DOHH2 (cell line): ENCODE results near the gene PDE7B.

Source experiments
- H3F3A ChIP-seq: fragments of 200-600 bp; sonication (generic), shearing (Covaris generic); 2 replicates; pipeline ENCODE4 v1.6.0; 2016; ENCODE audit warnings: antibody characterized with exemption, mild to moderate bottlenecking; ENCODE audit not compliant: control insufficient read depth, insufficient read depth
- H3K27ac ChIP-seq: fragments of 200-600 bp; sonication (generic); 2 replicates; pipeline ENCODE4 v1.5.1; 2014; ENCODE audit warnings: low read depth, mild to moderate bottlenecking, low read length, moderate library complexity
- H3K27me3 ChIP-seq: fragments of 200-600 bp; sonication (generic); 2 replicates; pipeline ENCODE4 v1.6.1; 2014; ENCODE audit warnings: mild to moderate bottlenecking, low read length, mixed read lengths; ENCODE audit not compliant: control insufficient read depth
- H3K36me3 ChIP-seq: fragments of 200-600 bp; sonication (generic); 2 replicates; pipeline ENCODE4 v1.6.1; 2014; ENCODE audit warnings: mild to moderate bottlenecking, low read length, moderate library complexity, mixed read lengths; ENCODE audit not compliant: control insufficient read depth
- H3K4me1 ChIP-seq: fragments of 200-600 bp; sonication (generic); 2 replicates; pipeline ENCODE4 v1.6.1; 2014; ENCODE audit warnings: mild to moderate bottlenecking, low read length, mixed read lengths; ENCODE audit not compliant: control insufficient read depth
- H3K4me2 ChIP-seq: fragments of 200-600 bp; sonication (generic); 2 replicates; pipeline ENCODE4 v1.6.0; 2014; ENCODE audit warnings: mild to moderate bottlenecking, low read length, moderate library complexity
- H3K4me3 ChIP-seq: fragments of 200-600 bp; sonication (generic); 2 replicates; pipeline ENCODE4 v1.5.1; 2014; ENCODE audit warnings: mild to moderate bottlenecking, low read length, mixed read lengths
- H3K79me2 ChIP-seq: fragments of 200-600 bp; sonication (generic); 2 replicates; pipeline ENCODE4 v1.6.1; 2014; ENCODE audit warnings: mild to moderate bottlenecking, low read length, mixed read lengths; ENCODE audit not compliant: control insufficient read depth
- H3K9me2 ChIP-seq: fragments of 200-600 bp; sonication (generic); replicated peaks from 2 replicates; pipeline ENCODE4 v1.6.1; 2014; ENCODE audit warnings: mild to moderate bottlenecking, low read length, mixed read lengths; ENCODE audit not compliant: control insufficient read depth
- H3K9me3 ChIP-seq: fragments of 200-600 bp; sonication (generic); 2 replicates; pipeline ENCODE4 v1.6.1; 2014; ENCODE audit warnings: antibody characterized with exemption, low read length, mixed read lengths; ENCODE audit not compliant: control insufficient read depth, insufficient read depth
- H4K20me1 ChIP-seq: fragments of 200-600 bp; sonication (generic); 2 replicates; pipeline ENCODE4 v1.6.0; 2014; ENCODE audit warnings: low read depth, mild to moderate bottlenecking, antibody characterized with exemption, low read length, moderate library complexity; ENCODE audit not compliant: control insufficient read depth, insufficient read depth
- EZH2phosphoT487 ChIP-seq: fragments of 200-600 bp; sonication (generic); IDR thresholded peaks from 2 replicates; pipeline ENCODE4 v1.6.1; 2017; ENCODE audit warnings: borderline replicate concordance, mild to moderate bottlenecking, antibody characterized with exemption, low read length, moderate library complexity, mixed read lengths
- TF ChIP-seq, protein P1 (sequence below): fragments of 200-600 bp; sonication (generic); IDR thresholded peaks from one replicate; pipeline ENCODE4 v1.5.1; 2014; ENCODE audit warnings: antibody characterized with exemption, mild to moderate bottlenecking, low read depth, low read length; ENCODE audit not compliant: poor library complexity, severe bottlenecking

Gene PDE7B

DNA sequence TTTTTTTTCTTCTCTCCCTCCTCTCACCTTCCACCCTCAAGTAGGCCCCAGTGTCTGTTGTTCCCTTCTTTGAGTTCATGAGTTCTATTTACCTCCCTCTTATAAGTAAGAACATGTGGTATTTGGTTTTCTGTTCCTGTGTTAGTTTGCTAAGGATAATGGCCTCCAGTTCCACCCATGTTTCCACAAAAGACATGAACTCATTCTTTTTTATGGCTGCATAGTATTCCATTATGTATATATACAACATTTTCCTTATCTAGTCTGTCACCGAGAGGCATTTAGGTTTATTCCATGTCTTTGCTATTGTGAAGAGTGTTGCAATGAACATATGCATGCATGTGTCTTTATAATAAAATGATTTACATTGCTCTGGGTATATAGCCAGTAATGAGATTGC is 147.9 kb downstream of the PDE7B start:
- no peak overlapping the region for H3K27ac ChIP-seq
- no peaks in the 10 kb centered on the region for H3K9me2 ChIP-seq
- TF ChIP-seq EZH2phosphoT487, result no peak
- TF ChIP-seq, protein P1, sequence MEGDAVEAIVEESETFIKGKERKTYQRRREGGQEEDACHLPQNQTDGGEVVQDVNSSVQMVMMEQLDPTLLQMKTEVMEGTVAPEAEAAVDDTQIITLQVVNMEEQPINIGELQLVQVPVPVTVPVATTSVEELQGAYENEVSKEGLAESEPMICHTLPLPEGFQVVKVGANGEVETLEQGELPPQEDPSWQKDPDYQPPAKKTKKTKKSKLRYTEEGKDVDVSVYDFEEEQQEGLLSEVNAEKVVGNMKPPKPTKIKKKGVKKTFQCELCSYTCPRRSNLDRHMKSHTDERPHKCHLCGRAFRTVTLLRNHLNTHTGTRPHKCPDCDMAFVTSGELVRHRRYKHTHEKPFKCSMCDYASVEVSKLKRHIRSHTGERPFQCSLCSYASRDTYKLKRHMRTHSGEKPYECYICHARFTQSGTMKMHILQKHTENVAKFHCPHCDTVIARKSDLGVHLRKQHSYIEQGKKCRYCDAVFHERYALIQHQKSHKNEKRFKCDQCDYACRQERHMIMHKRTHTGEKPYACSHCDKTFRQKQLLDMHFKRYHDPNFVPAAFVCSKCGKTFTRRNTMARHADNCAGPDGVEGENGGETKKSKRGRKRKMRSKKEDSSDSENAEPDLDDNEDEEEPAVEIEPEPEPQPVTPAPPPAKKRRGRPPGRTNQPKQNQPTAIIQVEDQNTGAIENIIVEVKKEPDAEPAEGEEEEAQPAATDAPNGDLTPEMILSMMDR, result no peak
- no peak overlapping the region for H3K4me3 ChIP-seq
- H3F3A ChIP-seq, result no peaks in the 10 kb centered on the region
- H3K9me3 ChIP-seq, result no peaks in the 10 kb centered on the region; the same call in 1 of the 2 replicates
- H3K27me3 ChIP-seq, result no peaks in the 10 kb centered on the region
- no peak overlapping the region for H3K4me2 ChIP-seq
- H4K20me1 ChIP-seq, result no peaks in the 10 kb centered on the region
- no peaks in the 10 kb centered on the region for H3K4me1 ChIP-seq
- H3K36me3 ChIP-seq, result no peaks in the 10 kb centered on the region
- no peaks in the 10 kb centered on the region for H3K79me2 ChIP-seq

DNA sequence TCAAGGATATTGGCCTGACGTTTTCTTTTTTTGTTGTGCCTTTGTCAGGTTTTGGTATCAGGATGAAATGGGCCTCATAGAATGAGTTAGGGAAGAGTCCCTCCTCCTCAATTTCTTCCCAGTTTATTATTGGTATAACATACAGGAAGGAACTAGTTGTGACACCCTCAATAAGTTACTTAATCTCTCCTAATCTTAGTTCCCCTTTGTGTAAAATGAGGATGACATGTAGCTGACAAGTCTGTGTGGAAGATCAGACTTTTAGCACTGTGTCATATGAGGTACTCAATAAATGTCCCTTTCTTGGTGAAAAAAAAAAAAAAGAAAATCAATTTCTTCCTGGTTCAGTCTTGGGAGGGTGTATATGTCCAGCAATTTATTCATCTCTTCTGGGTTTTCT is 155.8 kb downstream of the PDE7B start:
- TF ChIP-seq EZH2phosphoT487, result no peak
- TF ChIP-seq, protein P1, result no peak
- Histone ChIP-seq H3K9me2 (no peaks in the 10 kb centered on the region), H3F3A (no peaks in the 10 kb centered on the region), H3K4me3 (no peak overlapping the region), H3K27me3 (no peaks in the 10 kb centered on the region; the same call in 1 of the 2 replicates), H3K79me2 (no peaks in the 10 kb centered on the region), H3K4me1 (no peaks in the 10 kb centered on the region), H3K4me2 (no peak overlapping the region), H4K20me1 (no peaks in the 10 kb centered on the region), H3K9me3 (no peaks in the 10 kb centered on the region), H3K36me3 (no peaks in the 10 kb centered on the region), H3K27ac (no peak overlapping the region)

DNA sequence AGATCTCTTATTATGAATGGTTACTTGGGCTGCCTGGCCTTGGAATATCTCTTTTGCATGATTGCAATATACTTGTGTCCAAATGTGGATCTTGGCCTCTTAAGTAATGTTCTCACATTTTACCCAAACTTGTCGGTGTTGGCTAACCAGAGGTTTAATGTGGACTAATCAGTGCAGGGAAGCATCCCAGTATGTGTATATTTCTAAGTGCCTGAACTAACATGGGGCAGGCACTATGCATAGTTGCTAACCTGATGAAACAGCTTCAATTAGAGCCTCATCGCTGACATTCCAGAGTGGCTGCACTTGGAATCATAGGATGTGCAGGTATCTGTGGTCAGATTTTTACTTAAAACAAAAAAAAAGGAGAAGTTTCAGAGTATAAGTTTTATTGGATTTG is 160.0 kb downstream of the PDE7B start:
- Histone ChIP-seq H3K4me3 (no peak overlapping the region), H3K27ac (no peak overlapping the region)

More for the DNA sequence above, 160.0 kb downstream of the PDE7B start:
- H3K27me3 ChIP-seq, result peaks cover 3% of the 10 kb centered on the region
- H3K4me1 ChIP-seq, result no peaks in the 10 kb centered on the region
- H3K9me2 ChIP-seq, result no peaks in the 10 kb centered on the region
- no peaks in the 10 kb centered on the region for H3F3A ChIP-seq
- no peaks in the 10 kb centered on the region for H3K9me3 ChIP-seq
- H4K20me1 ChIP-seq, result no peaks in the 10 kb centered on the region
- TF ChIP-seq EZH2phosphoT487, result no peak
- TF ChIP-seq, protein P1, result no peak
- H3K79me2 ChIP-seq, result no peaks in the 10 kb centered on the region
- H3K4me2 ChIP-seq, result no peak overlapping the region
- H3K36me3 ChIP-seq, result no peaks in the 10 kb centered on the region
